GM18861 (cell line): ENCODE results near the gene FAM234A.

Experiments
- ATAC-seq: cut with Tn5 transposase; IDR thresholded peaks from one replicate; pipeline ENCODE4 v1.9.1; 2021; ENCODE audit not compliant: unreplicated experiment

FAM234A gene

GRCh38 chr16:296276-296675 lies 61.7 kb downstream of the FAM234A start:
- ATAC-seq, result no peak

DNA sequence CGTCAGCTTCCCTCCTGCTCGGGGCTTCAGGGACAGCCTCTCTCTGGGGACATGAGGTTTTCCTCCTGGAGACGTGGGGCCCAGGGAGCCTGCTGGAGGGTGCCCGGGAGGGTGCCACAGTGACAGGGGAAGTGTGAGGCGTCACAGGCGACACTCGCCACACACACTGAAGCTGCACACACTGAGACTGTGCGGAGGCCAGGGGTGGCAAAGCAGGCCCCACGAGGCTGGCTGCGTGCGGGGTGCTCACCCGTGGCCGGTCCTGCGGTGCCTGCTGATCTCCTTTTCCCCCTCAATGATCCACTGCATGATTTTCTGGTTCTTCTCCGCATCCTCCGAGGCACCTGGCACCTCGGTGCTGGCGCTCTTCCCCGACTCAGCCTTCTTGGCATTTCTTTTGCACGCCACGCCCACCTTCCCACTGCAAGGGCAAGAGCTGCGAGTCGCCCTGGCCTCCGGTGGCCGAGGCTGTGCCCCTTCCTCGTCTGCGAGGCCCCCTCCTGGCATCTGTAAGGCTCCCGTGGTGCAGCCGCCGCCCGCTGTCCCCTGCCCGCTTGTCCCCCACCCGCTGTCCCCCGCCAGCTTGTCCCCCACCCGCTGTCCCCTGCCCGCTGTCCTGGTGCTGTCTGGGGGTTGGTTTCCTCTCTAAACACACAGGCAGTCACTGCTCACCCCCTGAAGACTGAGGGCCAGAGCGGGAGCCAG lies 62.3 kb downstream of the FAM234A start:
- ATAC-seq, result no peak

GRCh38 chr16:297832-298231 lies 63.2 kb downstream of the FAM234A start:
- ATAC-seq, result no peak

DNA sequence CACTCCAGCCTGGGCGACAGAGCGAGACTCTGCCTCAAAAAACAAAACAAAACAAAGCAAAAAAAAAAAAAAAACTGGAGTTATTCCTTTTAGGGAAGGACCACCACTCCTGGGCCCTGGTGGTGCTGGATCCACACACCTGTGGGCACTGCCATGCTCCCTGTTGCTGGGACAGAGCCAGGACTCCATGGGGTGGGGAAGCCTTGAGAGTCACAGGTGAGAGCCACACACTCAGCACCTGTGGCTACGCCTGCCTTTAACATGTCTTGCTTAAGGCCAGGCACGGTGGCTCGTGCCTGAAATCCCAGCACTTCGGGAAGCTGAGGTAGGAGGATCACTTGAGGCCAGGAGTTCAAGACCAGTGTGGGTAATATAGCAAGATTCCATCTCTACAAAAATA lies 66.6 kb downstream of the FAM234A start:
- no peak for ATAC-seq

DNA sequence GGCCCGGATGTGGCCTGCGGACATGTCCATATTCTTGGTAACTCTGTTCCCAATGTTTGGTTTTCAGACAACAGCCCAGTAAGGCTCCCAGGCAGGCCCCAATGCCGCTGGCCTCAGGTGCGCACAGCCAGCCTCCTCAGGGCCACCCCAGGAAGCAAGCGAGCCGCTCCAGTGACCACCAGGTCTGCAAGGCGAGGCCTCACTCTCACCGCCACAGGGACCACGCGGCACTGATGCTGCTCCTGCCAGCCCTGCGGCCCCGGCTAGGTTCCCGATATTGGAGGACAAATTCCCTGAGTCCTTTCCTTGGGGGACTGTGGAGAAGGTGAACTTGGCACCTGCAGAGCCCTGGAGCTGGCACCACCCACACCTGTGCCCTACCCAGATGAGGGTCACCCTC lies 67.3 kb downstream of the FAM234A start:
- ATAC-seq, result no peak

GRCh38 chr16:303760-304505 lies 69.3 kb downstream of the FAM234A start:
- ATAC-seq, result no peak

GRCh38 chr16:305916-306626 lies 71.5 kb downstream of the FAM234A start:
- ATAC-seq, result no peak

DNA sequence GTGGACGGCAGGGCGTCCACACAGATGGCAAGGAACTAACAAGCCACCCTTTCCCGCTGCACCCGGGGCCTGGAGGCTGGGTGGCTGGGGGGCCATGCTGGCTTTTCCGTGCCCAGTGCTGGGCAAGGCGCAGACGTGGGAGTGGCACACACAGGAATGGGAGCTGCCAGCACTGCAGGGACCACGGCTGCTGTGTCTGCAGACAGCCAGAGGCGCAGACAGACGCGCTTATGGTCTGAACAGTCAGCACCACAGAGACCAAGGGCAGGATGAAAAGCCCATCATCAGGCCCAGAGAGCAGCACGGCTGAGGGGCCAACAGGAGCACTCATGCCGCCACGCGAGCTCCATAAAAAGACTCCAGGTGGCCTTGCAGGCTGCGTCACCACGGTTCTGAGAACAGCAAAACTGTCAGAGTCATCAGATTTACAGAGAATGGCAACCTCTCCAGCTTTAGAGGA lies 72.3 kb downstream of the FAM234A start:
- no peak for ATAC-seq

- no peak for ATAC-seq
These were observed 73.2 kb downstream of the FAM234A start for GRCh38 chr16:307691-308312.

- no peak for ATAC-seq
These were observed 74.9 kb downstream of the FAM234A start for GRCh38 chr16:309476-309875.

DNA sequence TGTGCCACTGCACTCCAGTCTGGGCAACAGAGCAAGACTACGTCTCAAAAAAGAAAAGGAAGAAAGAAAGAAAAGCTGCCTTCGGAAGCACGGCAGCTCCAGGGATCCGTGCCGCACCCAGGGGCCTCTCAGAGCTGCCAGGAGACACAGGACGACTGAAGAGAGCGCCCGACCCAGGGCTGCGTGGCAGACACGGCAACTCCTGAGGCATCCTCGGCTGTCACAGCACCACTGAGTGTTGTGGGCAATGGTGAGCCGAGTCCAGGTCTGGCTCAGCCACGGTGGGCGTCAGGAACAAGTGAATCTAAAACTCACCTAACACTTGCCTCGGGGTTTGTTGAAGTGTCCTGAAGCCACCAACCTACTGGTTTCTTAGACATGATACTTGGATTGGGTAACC lies 77.1 kb downstream of the FAM234A start:
- ATAC-seq, result no peak

DNA sequence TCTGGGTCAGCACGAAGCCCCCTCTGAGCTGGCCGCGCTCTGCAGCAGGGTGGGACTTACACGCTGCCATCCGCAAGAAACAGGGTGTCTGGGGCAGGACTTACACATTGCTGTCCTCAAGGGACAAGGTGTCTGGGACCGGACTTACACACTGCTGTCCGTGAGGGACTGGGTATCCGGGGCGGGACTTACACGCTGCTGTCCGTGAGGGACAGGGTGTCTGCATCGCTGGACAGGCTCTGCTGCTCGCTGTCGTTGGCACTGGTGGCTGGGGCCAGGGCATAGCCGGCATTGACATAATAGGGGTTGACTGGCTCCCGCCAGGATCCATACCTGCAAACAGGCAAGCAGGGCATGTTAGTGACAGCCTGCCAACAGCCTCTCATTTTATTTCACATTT lies 79.7 kb downstream of the FAM234A start:
- ATAC-seq, result no peak

DNA sequence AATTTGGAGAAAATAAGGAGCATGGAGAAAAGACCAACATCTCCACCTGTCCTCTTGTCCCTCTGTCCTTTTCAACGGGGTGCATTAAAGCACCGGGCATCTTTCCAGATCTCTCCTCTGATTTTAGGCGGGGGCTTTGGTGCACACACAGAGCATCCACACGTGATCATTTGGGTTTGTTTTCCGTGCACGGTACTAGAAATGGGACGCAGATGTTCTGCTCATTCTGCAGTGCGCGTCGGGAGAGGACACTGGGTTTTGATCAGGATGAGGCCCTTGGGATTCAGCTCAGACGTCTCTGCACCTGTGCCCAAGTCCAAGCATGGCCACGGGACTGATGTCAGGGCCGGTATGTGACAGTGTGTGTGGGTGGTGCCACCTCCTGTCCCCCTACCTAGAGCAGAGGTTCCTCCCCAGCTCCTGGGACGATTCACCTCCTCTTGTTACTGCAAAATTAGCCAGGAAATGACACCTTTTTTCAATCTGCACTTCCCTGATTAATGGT lies 80.2 kb downstream of the FAM234A start:
- no peak for ATAC-seq
